Measurements from ENCODE around the gene LEFTY1. TPM values are rescaled to one million over a fixed set of nuclear protein-coding genes. Genes with fewer than 3 reads are reported as not detected.
A peak's percentile ranks its signal among the peaks of the same experiment; 100 is the strongest.

LEFTY1 gene
- total and polyA plus RNA-seq, 9 of the 15 experiments (the other 6 are each of a cell fraction or from before 2014, with no cell fraction given) = 0.07 to 0.24 (median 0.17) TPM; not detected in 5

- no peaks in the 10 kb centered on the region for H3K9me3 ChIP-seq (replicated peaks; ENCODE audit: control insufficient read depth, insufficient read depth, low read depth, low read length)
- intact Hi-C loops (cut with micrococcal nuclease) (loop anchor here (2.0 to 10.0 kb wide), 3 partner anchors 130 to 370 kb away; partner anchors contain the start of gene ENAH), in situ Hi-C loops (cut with MboI) (loop anchor here (10.0 kb wide), 1 partner anchor 370 kb away; no protein-coding TSS in a partner anchor)
- ATAC-seq (no peak), DNase-seq (ENCODE audit: extremely low read depth in 1 of 4, low spot score in 3 of 4) (no peak), FAIRE-seq (no peak)
- no peak overlapping the region; a peak in 1 of 4 replicates for H3K9ac ChIP-seq (ENCODE audit: insufficient read depth in 1 of 2, low read depth in 2 of 2, low read length in 2 of 2)
- H3K4me2 ChIP-seq (ENCODE audit: insufficient read depth, low read length) = no peak overlapping the region
- H3K4me3 ChIP-seq = no peak overlapping the region
- H3K9me1 ChIP-seq (ENCODE audit: control insufficient read depth, insufficient read depth, low read length) = no peaks in the 10 kb centered on the region
- H2AFZ ChIP-seq (ENCODE audit: low read depth, low read length) = no peak overlapping the region
- no peak overlapping the region for H3K27ac ChIP-seq (ENCODE audit: extremely low read depth, low read depth, low read length)
- H3K36me3 ChIP-seq (ENCODE audit: control insufficient read depth, insufficient read depth, low read length) = peaks cover 29% of the 10 kb centered on the region
- ChIA-PET POLR2A (interaction anchor here (0.9 kb wide), 1 partner anchor 67 kb away, joined by 3 read pairs; the partner anchor contains the start of gene SRP9), CTCF (ENCODE audit: low intra/inter-chr PET ratio) (interaction anchor here (2.0 to 3.6 kb wide), 2 partner anchors 290 to 369 kb away, joined by 7 to 53 read pairs; no protein-coding TSS in a partner anchor)
- peaks cover 4% of the 10 kb centered on the region; the same call in 1 of the 2 replicates for H4K20me1 ChIP-seq (replicated peaks; ENCODE audit: control insufficient read depth, insufficient read depth, low read length)
- H3K4me1 ChIP-seq (replicated peaks in 1 of 2; ENCODE audit: control insufficient read depth in 2 of 2, insufficient read depth in 2 of 2, low read length in 2 of 2) = peaks cover 8 to 39% of the 10 kb centered on the region in 2 experiments; a peak in 4 of 5 replicates
- 84% methylated on average over 18 of the region's 18 CpGs for WGBS (ENCODE audit: insufficient coverage, low coverage, missing lambda C conversion rate)
- H3K27me3 ChIP-seq (ENCODE audit: control insufficient read depth in 2 of 2, insufficient read depth in 2 of 2, low read length in 2 of 2) = no peaks in the 10 kb centered on the region
- no peaks in the 10 kb centered on the region for H3K79me2 ChIP-seq (ENCODE audit: control insufficient read depth, insufficient read depth, low read length)
- BruUV-seq (replicated peaks) = no TSS peak
- TF ChIP-seq SIRT6 (IDR thresholded peaks at IDR 0.05; ENCODE audit: low read depth, low read length) (no peak), DNMT1 (IDR thresholded peaks at IDR 0.05) (no peak), ATF6 (CRISPR knock-in tag; IDR thresholded peaks at IDR 0.05) (no peak), ZNF609 (CRISPR knock-in tag; IDR thresholded peaks at IDR 0.05; ENCODE audit: borderline replicate concordance) (no peak), ATF1 (CRISPR knock-in tag; IDR thresholded peaks at IDR 0.05) (no peak), ATF1 (tag; IDR thresholded peaks at IDR 0.05) (no peak), E2F3 (CRISPR knock-in tag; IDR thresholded peaks at IDR 0.05) (0 out of 2 replicates have a peak, but pooled peaks have one; percentile 13), LEF1 (IDR thresholded peaks at IDR 0.05) (no peak), ZNF507 (tag; conservative IDR thresholded peaks at IDR 0.05) (no peak), JUND (IDR thresholded peaks at IDR 0.05; ENCODE audit: borderline replicate concordance, low read depth, low read length) (no peak), JUND (tag; IDR thresholded peaks at IDR 0.05; ENCODE audit: borderline replicate concordance, low read depth, low read length) (no peak)
- TF ChIP-seq, protein P1, sequence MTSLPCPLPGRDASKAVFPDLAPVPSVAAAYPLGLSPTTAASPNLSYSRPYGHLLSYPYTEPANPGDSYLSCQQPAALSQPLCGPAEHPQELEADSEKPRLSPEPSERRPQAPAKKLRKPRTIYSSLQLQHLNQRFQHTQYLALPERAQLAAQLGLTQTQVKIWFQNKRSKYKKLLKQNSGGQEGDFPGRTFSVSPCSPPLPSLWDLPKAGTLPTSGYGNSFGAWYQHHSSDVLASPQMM (CRISPR knock-in tag; IDR thresholded peaks at IDR 0.05) = no peak
Measured at GRCh38 chr1:225844236-225845061, 44.5 kb downstream of the LEFTY1 start.

All from K562 (cell line).